SK-N-MC (cell line): ENCODE results near the gene ENTPD8.

ENCODE experiments used
- DNase-seq: peaks from one replicate; pipeline ENCODE4 v3.0.0-alpha.2; 2011; ENCODE audit warnings: low read depth, low spot score
- H3K27ac ChIP-seq: fragments of 200-600 bp; sonication (generic); 2 replicates; pipeline ENCODE4 v1.5.1; 2016; ENCODE audit warnings: mixed run types
- H3K36me3 ChIP-seq: fragments of 200-600 bp; sonication (generic); 2 replicates; pipeline ENCODE4 v1.6.1; 2017; ENCODE audit warnings: antibody characterized with exemption, low read length, mixed read lengths; ENCODE audit not compliant: insufficient read depth
- H3K4me3 ChIP-seq: fragments of 200-600 bp; sonication (generic); 2 replicates; pipeline ENCODE4 v1.5.1; 2016
- H3K9ac ChIP-seq: fragments of 200-600 bp; sonication (generic); 2 replicates; pipeline ENCODE4 v1.8.0; 2017; ENCODE audit warnings: mixed run types, mixed read lengths; ENCODE audit not compliant: insufficient read length
- H3K9me3 ChIP-seq: fragments of 200-600 bp; sonication (generic); 2 replicates; pipeline ENCODE4 v1.6.1; 2017; ENCODE audit warnings: low read depth, mild to moderate bottlenecking, antibody characterized with exemption, low read length, moderate library complexity, mixed read lengths
- EZH2 ChIP-seq: fragments of 200-600 bp; sonication (generic); IDR thresholded peaks from one replicate; pipeline ENCODE4 v1.6.1; 2017; ENCODE audit warnings: antibody characterized with exemption
- FOXP2 ChIP-seq: optimal IDR thresholded peaks from 2 replicates; pipeline ENCODE3; 2011; ENCODE audit warnings: mild to moderate bottlenecking, moderate library complexity; ENCODE audit not compliant: insufficient read depth; ENCODE audit errors: extremely low read length, control extremely low read depth
- POLR2AphosphoS5 ChIP-seq: IDR thresholded peaks from 2 replicates; pipeline ENCODE4 v1.6.1; 2012; ENCODE audit warnings: mild to moderate bottlenecking, low read depth, low read length, borderline replicate concordance

Gene ENTPD8

GRCh38 chr9:137485343-137486140 lies 44.4 kb upstream of the ENTPD8 start:
- no peaks in the 10 kb centered on the region for H3K36me3 ChIP-seq
- TF ChIP-seq EZH2 (no peak), FOXP2 (no peak), POLR2AphosphoS5 (no peak)
- no peak for DNase-seq
- no peaks in the 10 kb centered on the region for H3K9me3 ChIP-seq
- H3K4me3 ChIP-seq: no peak overlapping the region
- no peak overlapping the region for H3K27ac ChIP-seq
- no peak overlapping the region for H3K9ac ChIP-seq

GRCh38 chr9:137484551-137485315 lies 43.6 kb upstream of the ENTPD8 start:
- no peak overlapping the region for H3K27ac ChIP-seq
- H3K9ac ChIP-seq: no peak overlapping the region
- H3K9me3 ChIP-seq: no peaks in the 10 kb centered on the region
- H3K4me3 ChIP-seq: no peak overlapping the region
- no peak for DNase-seq
- no peak for TF ChIP-seq EZH2
- no peaks in the 10 kb centered on the region for H3K36me3 ChIP-seq

GRCh38 chr9:137482094-137482781 lies 41.1 kb upstream of the ENTPD8 start:
- no peak overlapping the region for H3K4me3 ChIP-seq
- H3K9ac ChIP-seq: no peak overlapping the region
- no peak overlapping the region for H3K27ac ChIP-seq
- DNase-seq: no peak
- H3K9me3 ChIP-seq: no peaks in the 10 kb centered on the region
- TF ChIP-seq POLR2AphosphoS5 (no peak), EZH2 (no peak), FOXP2 (no peak)
- no peaks in the 10 kb centered on the region for H3K36me3 ChIP-seq

GRCh38 chr9:137480686-137481683 lies 39.8 kb upstream of the ENTPD8 start:
- H3K36me3 ChIP-seq: no peaks in the 10 kb centered on the region
- no peak overlapping the region for H3K9ac ChIP-seq
- no peak overlapping the region for H3K27ac ChIP-seq
- H3K4me3 ChIP-seq: no peak overlapping the region
- DNase-seq: no peak
- H3K9me3 ChIP-seq: no peaks in the 10 kb centered on the region
- TF ChIP-seq FOXP2 (no peak), EZH2 (no peak), POLR2AphosphoS5 (no peak)

GRCh38 chr9:137479892-137480685 lies 38.9 kb upstream of the ENTPD8 start:
- DNase-seq: no peak
- Histone ChIP-seq H3K27ac (no peak overlapping the region), H3K9me3 (peaks cover 3% of the 10 kb centered on the region; the same call in 1 of the 2 replicates), H3K9ac (no peak overlapping the region), H3K4me3 (no peak overlapping the region), H3K36me3 (no peaks in the 10 kb centered on the region)
- TF ChIP-seq POLR2AphosphoS5: no peak
- no peak for TF ChIP-seq FOXP2
- TF ChIP-seq EZH2: no peak

GRCh38 chr9:137478962-137479861 lies 38.1 kb upstream of the ENTPD8 start:
- TF ChIP-seq POLR2AphosphoS5 (no peak), FOXP2 (no peak), EZH2 (no peak)
- no peak overlapping the region for H3K4me3 ChIP-seq
- no peak overlapping the region for H3K9ac ChIP-seq
- H3K9me3 ChIP-seq: peaks cover 3% of the 10 kb centered on the region; the same call in 1 of the 2 replicates
- H3K27ac ChIP-seq: no peak overlapping the region
- DNase-seq: no peak
- no peaks in the 10 kb centered on the region for H3K36me3 ChIP-seq

GRCh38 chr9:137478613-137478961 lies 37.4 kb upstream of the ENTPD8 start:
- TF ChIP-seq FOXP2: no peak
- TF ChIP-seq EZH2: no peak
- no peak for TF ChIP-seq POLR2AphosphoS5
- no peak overlapping the region for H3K27ac ChIP-seq
- no peaks in the 10 kb centered on the region for H3K36me3 ChIP-seq
- H3K9ac ChIP-seq: no peak overlapping the region
- peaks cover 3% of the 10 kb centered on the region; the same call in 1 of the 2 replicates for H3K9me3 ChIP-seq
- DNase-seq: no peak
- H3K4me3 ChIP-seq: no peak overlapping the region
